IMR-90 (cell line): ENCODE results near the gene ZNF35.

ENCODE experiments used
- BHLHE40 ChIP-seq: fragments of 150-350 bp; IDR thresholded peaks from 2 replicates; pipeline ENCODE4 v1.6.1; 2016; ENCODE audit warnings: mild to moderate bottlenecking, low read depth, low read length
- CEBPB ChIP-seq: IDR thresholded peaks from 2 replicates; pipeline ENCODE4 v1.6.1; 2012; ENCODE audit warnings: low read depth, low read length, improper control_type of control experiment
- CTCF ChIP-seq: conservative IDR thresholded peaks from 2 replicates; pipeline ENCODE4 v1.5.1; 2012; ENCODE audit warnings: mild to moderate bottlenecking, low read depth, low read length, improper control_type of control experiment
- FOS ChIP-seq: fragments of 150-350 bp; IDR thresholded peaks from 2 replicates; pipeline ENCODE4 v1.6.1; 2016; ENCODE audit warnings: low read depth, low read length
- MAFK ChIP-seq: IDR thresholded peaks from 2 replicates; pipeline ENCODE4 v1.6.1; 2012; ENCODE audit warnings: low read depth, low read length, improper control_type of control experiment
- MAZ ChIP-seq: IDR thresholded peaks from 2 replicates; pipeline ENCODE4 v1.6.1; 2012; ENCODE audit warnings: low read depth, mild to moderate bottlenecking, low read length, improper control_type of control experiment, moderate library complexity, borderline replicate concordance
- MXI1 ChIP-seq: IDR thresholded peaks from 2 replicates; pipeline ENCODE4 v1.6.1; 2012; ENCODE audit warnings: low read depth, mild to moderate bottlenecking, low read length, moderate library complexity, borderline replicate concordance
- NFE2L2 ChIP-seq: fragments of 150-350 bp; IDR thresholded peaks from 2 replicates; pipeline ENCODE4 v1.6.1; 2016; ENCODE audit warnings: low read depth, mild to moderate bottlenecking, low read length
- POLR2A ChIP-seq: IDR thresholded peaks from 2 replicates; pipeline ENCODE4 v1.6.1; 2012; ENCODE audit warnings: mild to moderate bottlenecking, low read depth, low read length
- RAD21 ChIP-seq: IDR thresholded peaks from 2 replicates; pipeline ENCODE4 v1.6.1; 2012; ENCODE audit warnings: low read length, improper control_type of control experiment
- RCOR1 ChIP-seq: IDR thresholded peaks from 2 replicates; pipeline ENCODE4 v1.6.1; 2012; ENCODE audit warnings: mild to moderate bottlenecking, low read length, improper control_type of control experiment; ENCODE audit not compliant: insufficient replicate concordance
- RFX5 ChIP-seq: IDR thresholded peaks from 2 replicates; pipeline ENCODE4 v1.8.0; 2012; ENCODE audit warnings: low read depth, mild to moderate bottlenecking, low read length, moderate library complexity
- SMC3 ChIP-seq: fragments of 150-350 bp; IDR thresholded peaks from 2 replicates; pipeline ENCODE4 v1.6.1; 2016; ENCODE audit warnings: low read depth, mild to moderate bottlenecking, antibody characterized with exemption, low read length, moderate library complexity
- USF2 ChIP-seq: fragments of 150-350 bp; IDR thresholded peaks from 2 replicates; pipeline ENCODE4 v1.6.1; 2017; ENCODE audit warnings: mild to moderate bottlenecking, antibody characterized with exemption, low read length, low read depth

GRCh38 chr3:44632193-44632592 lies 16.3 kb upstream of the ZNF35 start:
- no peak for TF ChIP-seq MXI1
- no peak for TF ChIP-seq CTCF
- no peak for TF ChIP-seq FOS
- no peak for TF ChIP-seq POLR2A
- TF ChIP-seq RCOR1: no peak
- TF ChIP-seq BHLHE40: no peak
- no peak for TF ChIP-seq SMC3
- no peak for TF ChIP-seq RAD21
- TF ChIP-seq RFX5: no peak
- no peak for TF ChIP-seq CEBPB
- no peak for TF ChIP-seq MAFK
- no peak for TF ChIP-seq MAZ
- TF ChIP-seq NFE2L2: no peak
- TF ChIP-seq USF2: no peak
